KOPT-K1 (cell line): ENCODE measurements around the gene NTRK2.

ENCODE experiments used
- H3K27ac ChIP-seq: fragments of 200-600 bp; sonication (generic); 2 replicates; pipeline ENCODE4 v1.5.1; 2016; ENCODE audit warnings: antibody characterized with exemption, mild to moderate bottlenecking, low read depth, low read length; ENCODE audit not compliant: poor library complexity, severe bottlenecking
- H3K36me3 ChIP-seq: fragments of 200-600 bp; sonication (generic); 2 replicates; pipeline ENCODE4 v1.5.1; 2017; ENCODE audit warnings: antibody characterized with exemption, mild to moderate bottlenecking, low read length, moderate library complexity; ENCODE audit not compliant: insufficient read depth
- H3K9me3 ChIP-seq: fragments of 200-600 bp; sonication (generic); 2 replicates; pipeline ENCODE4 v1.5.1; 2017; ENCODE audit warnings: antibody characterized with exemption, low read length, mild to moderate bottlenecking; ENCODE audit not compliant: insufficient read depth, poor library complexity, severe bottlenecking

The NTRK2 gene

GRCh38 chr9:84822589-84823233, 153.2 kb downstream of the NTRK2 start:
- Histone ChIP-seq H3K36me3 (no peaks in the 10 kb centered on the region), H3K27ac (no peak overlapping the region), H3K9me3 (no peaks in the 10 kb centered on the region)

GRCh38 chr9:84823421-84824271, 154.1 kb downstream of the NTRK2 start:
- H3K9me3 ChIP-seq: no peaks in the 10 kb centered on the region
- H3K36me3 ChIP-seq: no peaks in the 10 kb centered on the region
- no peak overlapping the region for H3K27ac ChIP-seq

- H3K36me3 ChIP-seq: no peaks in the 10 kb centered on the region
- H3K9me3 ChIP-seq: no peaks in the 10 kb centered on the region
- no peak overlapping the region for H3K27ac ChIP-seq
Observed at GRCh38 chr9:84827216-84827765, 157.8 kb downstream of the NTRK2 start.

GRCh38 chr9:84828046-84828445, 158.5 kb downstream of the NTRK2 start:
- Histone ChIP-seq H3K36me3 (no peaks in the 10 kb centered on the region), H3K27ac (no peak overlapping the region), H3K9me3 (no peaks in the 10 kb centered on the region)

GRCh38 chr9:84829471-84829870, 159.9 kb downstream of the NTRK2 start:
- no peaks in the 10 kb centered on the region for H3K9me3 ChIP-seq
- no peaks in the 10 kb centered on the region for H3K36me3 ChIP-seq
- no peak overlapping the region for H3K27ac ChIP-seq

GRCh38 chr9:84829997-84830696, 160.6 kb downstream of the NTRK2 start:
- H3K27ac ChIP-seq: no peak overlapping the region
- H3K9me3 ChIP-seq: no peaks in the 10 kb centered on the region
- H3K36me3 ChIP-seq: no peaks in the 10 kb centered on the region

GRCh38 chr9:84831377-84831776, 161.8 kb downstream of the NTRK2 start:
- Histone ChIP-seq H3K9me3 (no peaks in the 10 kb centered on the region), H3K27ac (no peak overlapping the region)

DNA sequence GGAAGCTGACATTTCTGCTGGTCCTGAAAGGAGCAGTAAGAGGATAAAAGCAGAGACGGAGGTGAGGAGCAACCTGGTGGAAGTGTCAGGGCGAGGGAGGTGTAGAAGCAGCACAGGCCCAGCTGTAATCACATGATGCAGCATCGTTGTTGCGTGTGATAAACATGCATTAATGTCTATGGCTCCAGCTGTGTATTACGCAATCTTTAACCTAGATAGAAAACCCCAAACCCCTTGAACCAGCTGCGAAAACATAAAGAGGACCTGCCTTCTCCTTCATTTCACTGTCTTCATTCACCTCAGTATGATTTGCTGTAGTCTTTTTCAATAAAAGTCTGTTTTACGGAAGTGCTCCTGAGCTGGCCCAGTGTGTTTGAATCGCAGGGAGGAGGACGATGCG, 162.9 kb downstream of the NTRK2 start:
- H3K27ac ChIP-seq: no peak overlapping the region
- H3K36me3 ChIP-seq: no peaks in the 10 kb centered on the region
- no peaks in the 10 kb centered on the region for H3K9me3 ChIP-seq

More at GRCh38 chr9:84831377-84831776, 161.8 kb downstream of the NTRK2 start:
- H3K36me3 ChIP-seq: no peaks in the 10 kb centered on the region

DNA sequence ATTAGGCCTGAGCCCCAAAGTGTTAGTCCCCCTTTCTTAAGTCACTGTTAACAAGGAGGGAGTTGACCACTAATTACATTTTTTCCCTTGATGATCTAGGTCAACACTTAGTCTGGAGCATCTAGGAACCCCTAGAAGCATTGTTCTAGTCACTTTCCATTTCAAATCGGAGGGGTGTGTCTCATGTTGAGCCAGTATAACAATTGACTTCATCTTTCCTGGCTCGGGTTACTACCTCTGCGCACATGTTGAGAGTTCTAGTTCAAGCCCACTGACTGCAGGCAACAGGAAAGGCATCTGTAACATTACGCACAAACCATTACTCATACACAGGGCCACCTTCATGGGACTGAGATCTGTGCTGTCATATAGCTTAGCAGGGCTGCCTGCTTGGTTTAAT, 164.9 kb downstream of the NTRK2 start:
- Histone ChIP-seq H3K27ac (no peak overlapping the region), H3K9me3 (no peaks in the 10 kb centered on the region)

GRCh38 chr9:84835745-84836144, 166.2 kb downstream of the NTRK2 start:
- Histone ChIP-seq H3K36me3 (no peaks in the 10 kb centered on the region), H3K9me3 (no peaks in the 10 kb centered on the region), H3K27ac (no peak overlapping the region)

More for the DNA sequence above, 164.9 kb downstream of the NTRK2 start:
- H3K36me3 ChIP-seq: no peaks in the 10 kb centered on the region

DNA sequence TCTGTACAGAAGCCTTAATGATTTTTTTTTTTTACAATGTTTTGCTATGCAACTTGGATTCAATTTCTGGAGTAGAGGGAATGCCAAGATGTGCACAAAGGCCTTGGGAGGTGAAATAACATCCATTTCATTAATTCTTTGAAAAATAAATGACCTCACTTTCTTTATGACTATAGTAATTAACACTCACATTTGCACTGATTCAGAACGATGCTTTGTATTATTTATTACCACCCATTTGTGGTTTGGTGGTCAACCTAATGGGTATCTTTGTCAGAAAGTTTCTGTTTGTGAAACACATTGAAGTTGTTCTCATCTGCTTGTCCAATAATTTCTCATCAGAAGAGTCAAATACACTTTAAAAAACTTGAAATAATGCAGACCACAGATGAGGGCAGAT, 169.3 kb downstream of the NTRK2 start:
- Histone ChIP-seq H3K27ac (no peak overlapping the region), H3K9me3 (no peaks in the 10 kb centered on the region), H3K36me3 (no peaks in the 10 kb centered on the region)

DNA sequence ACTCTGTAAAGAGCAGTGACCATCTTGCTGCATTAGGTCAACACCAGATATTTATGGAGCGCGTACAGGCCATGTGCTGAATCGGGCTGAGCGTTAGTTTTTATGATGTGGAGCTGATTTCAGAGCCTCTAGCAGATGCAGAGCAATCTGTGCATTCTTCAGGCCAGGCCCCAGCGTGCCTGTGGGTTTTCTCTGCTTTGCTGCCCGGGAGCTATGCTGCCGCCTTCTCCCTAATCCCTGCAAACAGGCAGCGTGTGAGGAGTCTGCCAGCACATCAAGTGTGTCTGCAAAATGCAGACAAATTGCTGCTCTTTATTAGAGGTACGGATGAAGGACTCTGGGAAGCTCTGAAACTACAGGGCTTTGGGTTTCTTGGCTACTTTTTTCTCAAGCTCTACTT, 170.0 kb downstream of the NTRK2 start:
- H3K9me3 ChIP-seq: no peaks in the 10 kb centered on the region

DNA sequence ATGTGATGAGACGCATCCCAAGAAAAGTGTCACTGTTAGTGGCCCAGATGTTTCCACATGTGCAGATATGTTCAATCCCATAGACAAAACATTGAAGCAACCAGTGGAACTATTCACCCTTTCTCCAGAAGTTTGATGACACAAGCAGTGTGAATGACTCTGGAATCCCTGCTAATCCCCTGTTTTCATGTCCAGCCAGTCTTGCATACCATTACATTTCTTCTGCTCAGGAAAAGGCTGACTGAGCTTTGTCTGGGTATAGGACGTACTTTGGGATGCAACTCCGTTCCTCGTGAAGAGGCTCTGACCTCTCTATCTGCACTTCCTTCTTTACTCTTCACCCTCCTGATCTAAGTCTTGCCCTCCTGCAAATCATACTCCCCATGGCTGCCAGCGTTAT, 172.4 kb downstream of the NTRK2 start:
- no peak overlapping the region for H3K27ac ChIP-seq
- H3K9me3 ChIP-seq: no peaks in the 10 kb centered on the region
- H3K36me3 ChIP-seq: no peaks in the 10 kb centered on the region

More for the DNA sequence above, 170.0 kb downstream of the NTRK2 start:
- H3K36me3 ChIP-seq: no peaks in the 10 kb centered on the region
- H3K27ac ChIP-seq: no peak overlapping the region

- Histone ChIP-seq H3K27ac (no peak overlapping the region), H3K36me3 (no peaks in the 10 kb centered on the region), H3K9me3 (no peaks in the 10 kb centered on the region)
Observed at GRCh38 chr9:84843175-84843824, 173.8 kb downstream of the NTRK2 start.
